ENCODE measurements around the gene MDM4.
"Not testable (repeated sequence)": the region's sequence is repeated elsewhere in the genome, so short reads cannot be mapped to it uniquely, and the experiment has no call there.

MDM4 gene

GRCh38 chr1:204517382-204517781 is 1.2 kb downstream of the MDM4 start:
- peak in 2 of 6 experiments; percentile 16 to 42 for DNase-seq

- DNase-seq = peak; percentile 37 to 87 (median 74)
Observed at GRCh38 chr1:204520834-204521709, 4.9 kb downstream of the MDM4 start.

- peak in 2 of 6 experiments; percentile 12 to 23 for DNase-seq
Observed at GRCh38 chr1:204521941-204522521, 5.8 kb downstream of the MDM4 start.

GRCh38 chr1:204523605-204524215 is 7.5 kb downstream of the MDM4 start:
- DNase-seq = no peak

- DNase-seq = no peak
Observed at GRCh38 chr1:204524986-204525385, 8.8 kb downstream of the MDM4 start.

- no peak for DNase-seq
Observed at GRCh38 chr1:204528241-204528640, 12.0 kb downstream of the MDM4 start.

GRCh38 chr1:204528677-204529076 is 12.5 kb downstream of the MDM4 start:
- DNase-seq = no peak

GRCh38 chr1:204529371-204529895 is 13.2 kb downstream of the MDM4 start:
- DNase-seq = no peak

- no peak for DNase-seq
Observed at GRCh38 chr1:204530932-204531331, 14.7 kb downstream of the MDM4 start.

- DNase-seq = no peak
Observed at GRCh38 chr1:204532832-204533231, 16.6 kb downstream of the MDM4 start.

- DNase-seq = no peak
Observed at GRCh38 chr1:204541626-204542025, 25.4 kb downstream of the MDM4 start.

GRCh38 chr1:204544321-204544720 is 28.1 kb downstream of the MDM4 start:
- peak in 3 of 6 experiments; percentile 56 to 69 (median 66) for DNase-seq

- DNase-seq = no peak
Observed at GRCh38 chr1:204545202-204545601, 29.0 kb downstream of the MDM4 start.

GRCh38 chr1:204545881-204546280 is 29.7 kb downstream of the MDM4 start:
- DNase-seq = peak in 2 of 6 experiments; percentile 15 to 21

GRCh38 chr1:204548265-204548664 is 32.1 kb downstream of the MDM4 start:
- DNase-seq = no peak

GRCh38 chr1:204549313-204549712 is 33.1 kb downstream of the MDM4 start:
- no peak for DNase-seq

- DNase-seq = no peak
Observed at GRCh38 chr1:204550926-204551325, 34.7 kb downstream of the MDM4 start.

GRCh38 chr1:204556458-204557052 is 40.3 kb downstream of the MDM4 start:
- DNase-seq = peak in 3 of 6 experiments; percentile 50 to 58 (median 53)

- no peak for DNase-seq
Observed at GRCh38 chr1:204558467-204558866, 42.3 kb downstream of the MDM4 start.

- not testable (repeated sequence) for DNase-seq
Observed at GRCh38 chr1:204560002-204560401, 43.8 kb downstream of the MDM4 start.

- no peak for DNase-seq
Observed at GRCh38 chr1:204560590-204561150, 44.5 kb downstream of the MDM4 start.

GRCh38 chr1:204562075-204562990 is 46.1 kb downstream of the MDM4 start:
- DNase-seq = no peak

Data from stimulated activated naive CD4-positive, alpha-beta T cell (primary cell).